GM12875 (cell line): ENCODE data around the gene YJU2.
"Not testable (repeated sequence)": the region's sequence is repeated elsewhere in the genome, so short reads cannot be mapped to it uniquely, and the experiment has no call there.

ENCODE experiments used
- H3K4me3 ChIP-seq: one replicate; pipeline ENCODE4 v1.5.1; 2011; ENCODE audit warnings: low read depth, low read length, control low read depth
- CTCF ChIP-seq: IDR thresholded peaks from 2 replicates; pipeline ENCODE4 v1.5.1; 2011; ENCODE audit warnings: low read depth, mild to moderate bottlenecking, control low read depth, inconsistent platforms, low read length, moderate library complexity, borderline replicate concordance; ENCODE audit not compliant: insufficient read depth

YJU2 gene

DNA sequence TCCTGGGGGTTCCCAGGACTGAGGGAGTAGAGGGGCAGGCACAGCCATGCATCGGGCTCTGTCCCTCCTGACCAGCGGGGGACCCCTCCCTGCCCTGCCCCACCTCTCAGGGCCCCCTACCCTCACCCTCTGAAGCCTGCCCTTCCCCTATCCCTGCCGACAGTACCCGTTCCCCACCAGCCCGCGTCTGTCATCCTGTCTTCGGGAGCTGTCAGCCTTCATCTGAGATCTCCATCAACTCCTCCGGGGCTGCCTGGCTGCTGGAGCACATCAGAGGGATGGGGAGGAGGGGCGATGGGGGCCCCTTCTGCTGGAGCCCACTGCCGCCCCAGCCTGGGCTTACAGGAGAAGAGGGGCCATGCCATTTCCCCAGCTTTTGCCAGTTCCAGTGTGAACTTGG lies 26.0 kb downstream of the YJU2 start:
- H3K4me3 ChIP-seq = no peak overlapping the region
- no peak for TF ChIP-seq CTCF

GRCh38 chr19:4274321-4274686 lies 27.4 kb downstream of the YJU2 start:
- H3K4me3 ChIP-seq = not testable (repeated sequence)

DNA sequence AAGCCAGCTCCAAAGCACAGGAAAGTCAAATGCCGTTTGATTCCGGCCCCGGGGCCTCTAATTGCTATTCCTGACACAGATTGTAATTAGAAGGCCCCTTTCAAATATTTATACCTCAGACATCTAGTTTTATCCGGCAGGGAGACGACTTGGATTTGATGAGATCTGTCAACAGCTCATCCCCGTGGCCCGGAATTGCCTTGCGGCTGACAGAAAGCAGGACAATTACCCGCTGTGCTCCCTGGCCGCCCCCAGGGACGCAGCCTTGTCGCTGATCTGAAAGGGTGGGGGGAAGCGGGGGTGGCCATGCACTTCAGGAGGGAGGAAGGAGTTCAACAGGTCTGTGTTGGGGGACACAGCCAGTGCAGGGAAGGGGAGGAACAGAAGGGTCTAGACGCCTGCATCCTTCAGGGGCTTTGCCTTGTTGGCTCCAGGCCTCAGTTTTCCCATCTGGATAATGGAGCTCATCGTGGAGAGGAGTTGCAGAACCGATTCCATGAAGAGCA lies 30.4 kb downstream of the YJU2 start:
- no peak for TF ChIP-seq CTCF
- no peak overlapping the region for H3K4me3 ChIP-seq

DNA sequence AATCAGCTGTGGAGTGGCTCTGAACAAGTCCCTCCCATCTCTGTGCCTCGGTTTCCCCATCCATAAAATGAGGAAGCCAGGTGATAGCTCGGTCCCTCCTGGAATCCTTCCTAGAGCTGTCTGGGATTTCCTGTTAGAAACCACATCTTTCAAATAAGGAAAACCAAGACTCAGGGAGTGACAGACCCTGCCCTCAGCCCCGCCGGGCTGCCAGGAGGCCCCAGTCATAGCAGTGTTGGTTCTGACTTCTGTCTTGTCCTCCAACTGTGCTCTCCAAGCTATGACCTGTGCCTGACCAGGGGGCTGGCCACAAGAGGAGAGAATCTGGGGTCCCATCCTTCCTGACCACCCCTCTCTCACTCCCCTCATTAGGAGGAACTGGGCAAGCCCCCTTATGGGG lies 31.1 kb downstream of the YJU2 start:
- no peak for TF ChIP-seq CTCF
- no peak overlapping the region for H3K4me3 ChIP-seq

GRCh38 chr19:4278419-4279266 lies 31.8 kb downstream of the YJU2 start, which contains the start of gene SHD:
Gene SHD, plus strand, starts transcription at chr19:4279266. Its CDS starts 798 bp downstream, at chr19:4280064.
- TF ChIP-seq CTCF = no peak
- no peak within 1 kb of the TSS for H3K4me3 ChIP-seq

- TF ChIP-seq CTCF = no peak
- no peak overlapping the region for H3K4me3 ChIP-seq
Observed at GRCh38 chr19:4279267-4279529, 32.3 kb downstream of the YJU2 start.

- TF ChIP-seq CTCF = no peak
- H3K4me3 ChIP-seq = no peak overlapping the region
Observed at GRCh38 chr19:4279530-4280422, 32.9 kb downstream of the YJU2 start.
